H1 (cell line): Measurements from ENCODE around the gene CYBB.

Experiments used
- CHD1 ChIP-seq: IDR thresholded peaks from 2 replicates; pipeline ENCODE4 v1.6.1; 2012; ENCODE audit warnings: low read depth, low read length, improper control_type of control experiment
- EGR1 ChIP-seq: IDR thresholded peaks from 2 replicates; pipeline ENCODE4 v1.6.1; 2011; ENCODE audit warnings: low read depth, low read length, borderline replicate concordance
- EP300 ChIP-seq, 2 experiments: IDR thresholded peaks; 1 replicate in 1 of 2; 2 replicates in 1 of 2; pipeline ENCODE4 v1.6.1; 2011 to 2012; ENCODE audit warnings: low read depth in 2 of 2, low read length in 2 of 2, mild to moderate bottlenecking in 2 of 2, borderline replicate concordance in 1 of 2, inconsistent platforms in 1 of 2, moderate library complexity in 1 of 2
- EZH2 ChIP-seq: fragments of 200-600 bp; sonication (generic); IDR thresholded peaks from 2 replicates; pipeline ENCODE4 v1.7.1; 2012; ENCODE audit warnings: low read depth, mild to moderate bottlenecking, moderate library complexity, low read length, inconsistent platforms; ENCODE audit not compliant: severe bottlenecking
- JUND ChIP-seq: IDR thresholded peaks from 2 replicates; pipeline ENCODE4 v1.6.1; 2011; ENCODE audit warnings: mild to moderate bottlenecking, improper control_type of control experiment, low read length
- NRF1 ChIP-seq: IDR thresholded peaks from 2 replicates; pipeline ENCODE4 v1.6.1; 2011; ENCODE audit warnings: mild to moderate bottlenecking, low read depth, low read length, improper control_type of control experiment
- POLR2A ChIP-seq, 2 experiments: IDR thresholded peaks; 1 replicate in 1 of 2; 2 replicates in 1 of 2; pipeline ENCODE4 v1.6.1; 2011; ENCODE audit warnings: low read depth in 2 of 2, low read length in 2 of 2, mild to moderate bottlenecking in 2 of 2; ENCODE audit errors: control extremely low read depth in 1 of 2
- POLR2AphosphoS5 ChIP-seq: IDR thresholded peaks from 2 replicates; pipeline ENCODE4 v1.6.1; 2011; ENCODE audit warnings: low read depth, low read length
- RAD21 ChIP-seq, 2 experiments: IDR thresholded peaks in 1 of 2; conservative IDR thresholded peaks in 1 of 2; 2 replicates each; pipeline ENCODE4 v1.6.1; 2011; ENCODE audit warnings: low read depth in 2 of 2, low read length in 2 of 2, improper control_type of control experiment in 1 of 2, inconsistent platforms in 1 of 2, mild to moderate bottlenecking in 1 of 2, moderate library complexity in 1 of 2
- SP1 ChIP-seq: IDR thresholded peaks from 2 replicates; pipeline ENCODE4 v1.6.1; 2011; ENCODE audit warnings: low read depth, low read length
- TAF1 ChIP-seq: IDR thresholded peaks from 2 replicates; pipeline ENCODE4 v1.6.1; 2011; ENCODE audit warnings: mild to moderate bottlenecking, low read depth, low read length
- TF ChIP-seq, protein P1 (sequence below), 3 experiments: IDR thresholded peaks; 1 replicate in 2 of 3; 2 replicates in 1 of 3; pipeline versions ENCODE4 v1.5.1 to v1.6.1; 2011; ENCODE audit warnings: low read length in 3 of 3, mild to moderate bottlenecking in 3 of 3, inconsistent platforms in 2 of 3, low read depth in 1 of 3, moderate library complexity in 1 of 3; ENCODE audit not compliant: insufficient read depth in 1 of 3; ENCODE audit errors: control extremely low read depth in 1 of 3

- TF ChIP-seq TAF1 (no peak), RAD21 (IDR thresholded peaks at IDR 0.05 in 1 of 2, conservative IDR thresholded peaks at IDR 0.05 in 1 of 2; ENCODE audit: low read depth in 2 of 2, low read length in 2 of 2) (no peak), POLR2A (IDR thresholded peaks at IDR 0.05; ENCODE audit: control extremely low read depth in 1 of 2, low read depth in 2 of 2, low read length in 2 of 2) (no peak), CHD1 (no peak), SP1 (no peak), JUND (no peak), NRF1 (no peak), EP300 (IDR thresholded peaks at IDR 0.05; ENCODE audit: borderline replicate concordance in 1 of 2, low read depth in 2 of 2, low read length in 2 of 2) (no peak), EGR1 (no peak), POLR2AphosphoS5 (no peak), EZH2 (no peak)
- TF ChIP-seq, protein P1, sequence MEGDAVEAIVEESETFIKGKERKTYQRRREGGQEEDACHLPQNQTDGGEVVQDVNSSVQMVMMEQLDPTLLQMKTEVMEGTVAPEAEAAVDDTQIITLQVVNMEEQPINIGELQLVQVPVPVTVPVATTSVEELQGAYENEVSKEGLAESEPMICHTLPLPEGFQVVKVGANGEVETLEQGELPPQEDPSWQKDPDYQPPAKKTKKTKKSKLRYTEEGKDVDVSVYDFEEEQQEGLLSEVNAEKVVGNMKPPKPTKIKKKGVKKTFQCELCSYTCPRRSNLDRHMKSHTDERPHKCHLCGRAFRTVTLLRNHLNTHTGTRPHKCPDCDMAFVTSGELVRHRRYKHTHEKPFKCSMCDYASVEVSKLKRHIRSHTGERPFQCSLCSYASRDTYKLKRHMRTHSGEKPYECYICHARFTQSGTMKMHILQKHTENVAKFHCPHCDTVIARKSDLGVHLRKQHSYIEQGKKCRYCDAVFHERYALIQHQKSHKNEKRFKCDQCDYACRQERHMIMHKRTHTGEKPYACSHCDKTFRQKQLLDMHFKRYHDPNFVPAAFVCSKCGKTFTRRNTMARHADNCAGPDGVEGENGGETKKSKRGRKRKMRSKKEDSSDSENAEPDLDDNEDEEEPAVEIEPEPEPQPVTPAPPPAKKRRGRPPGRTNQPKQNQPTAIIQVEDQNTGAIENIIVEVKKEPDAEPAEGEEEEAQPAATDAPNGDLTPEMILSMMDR (IDR thresholded peaks at IDR 0.05; ENCODE audit: control extremely low read depth in 1 of 3, insufficient read depth in 1 of 3, low read depth in 1 of 3, low read length in 3 of 3), result no peak
These were observed 2.9 kb upstream of the CYBB start for GRCh38 chrX:37776987-37777325.
